ENCODE results near the gene GCAT. TPM values are rescaled to one million over a fixed set of nuclear protein-coding genes. Genes with fewer than 3 reads are reported as not detected.

The GCAT gene
- polyA plus RNA-seq, 3 donors = 0.56 to 1.9 (median 1.1) TPM

DNA sequence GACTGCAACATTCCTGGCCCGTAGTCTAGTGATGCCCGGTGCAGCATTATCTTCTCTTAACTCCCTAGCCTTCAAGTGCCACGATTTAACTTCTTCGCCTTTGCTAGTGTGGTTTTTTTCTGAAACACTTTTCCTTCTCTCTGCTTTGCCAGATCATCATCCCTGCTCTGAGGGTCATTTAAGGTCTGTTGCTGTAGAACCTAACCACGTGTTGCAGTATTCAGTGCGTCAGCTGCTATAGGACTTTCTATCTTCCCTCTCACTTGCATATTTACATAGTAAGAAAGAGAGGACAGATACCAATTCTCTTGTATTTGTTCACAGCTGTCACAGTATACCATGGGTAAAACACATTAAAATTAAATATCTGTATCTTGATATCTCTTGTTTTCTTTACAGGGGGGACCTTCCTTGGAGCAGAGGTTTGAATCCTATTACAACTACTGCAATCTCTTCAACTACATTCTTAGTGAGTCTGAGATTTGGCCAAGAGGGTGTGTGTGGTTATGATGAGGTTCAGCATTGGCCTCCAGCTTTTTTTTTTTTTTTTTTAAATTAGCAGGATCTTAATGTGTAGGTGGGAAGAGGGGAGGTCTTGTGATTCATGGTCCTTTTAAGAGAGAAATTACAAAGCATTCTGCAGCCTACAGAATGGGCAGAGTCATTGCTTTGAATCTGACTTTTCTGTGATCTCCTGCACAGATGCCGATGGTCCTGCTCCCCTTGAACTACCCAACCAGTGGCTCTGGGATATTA is 55.0 kb downstream of the GCAT start:
- peaks cover 53% of the 10 kb centered on the region for H4K20me1 ChIP-seq (ENCODE audit: insufficient read depth, low read length)
- H3K4me2 ChIP-seq (replicated peaks; ENCODE audit: extremely low read depth, low read length, poor library complexity, severe bottlenecking) = no peak overlapping the region
- Mint-ChIP-seq H3K27ac (no peak overlapping the region), H3K4me1 (no peaks in the 10 kb centered on the region), H3K27me3 (ENCODE audit: low read depth in 3 of 3) (no peaks in the 10 kb centered on the region), H3K36me3 (peaks cover 77 to 97% of the 10 kb centered on the region in 2 donors), H3K4me3 (no peak overlapping the region), H3K9me3 (no peaks in the 10 kb centered on the region)
- peaks cover 84 to 100% of the 10 kb centered on the region in 2 donors for H3K36me3 ChIP-seq (replicated peaks in 1 of 2; ENCODE audit: control insufficient read depth in 1 of 2, insufficient read depth in 2 of 2, low read length in 2 of 2)
- H3K9ac ChIP-seq (ENCODE audit: insufficient read depth, low read length, poor library complexity, severe bottlenecking) = no peak overlapping the region
- H3K79me2 ChIP-seq (ENCODE audit: insufficient read depth, low read length) = no peaks in the 10 kb centered on the region
- WGBS (ENCODE audit: insufficient coverage) = 100% methylated on average over 2 of the region's 7 CpGs
- no peak overlapping the region for H3K27ac ChIP-seq (ENCODE audit: low read depth in 1 of 2, low read length in 2 of 2)
- DNase-seq = no peak
- H2AFZ ChIP-seq (ENCODE audit: insufficient read depth, low read depth, low read length, poor library complexity, severe bottlenecking) = no peak overlapping the region
- no peaks in the 10 kb centered on the region for H3K27me3 ChIP-seq (ENCODE audit: control insufficient read depth in 2 of 2, insufficient read depth in 2 of 2, low read length in 2 of 2)
- TF ChIP-seq, protein P1, sequence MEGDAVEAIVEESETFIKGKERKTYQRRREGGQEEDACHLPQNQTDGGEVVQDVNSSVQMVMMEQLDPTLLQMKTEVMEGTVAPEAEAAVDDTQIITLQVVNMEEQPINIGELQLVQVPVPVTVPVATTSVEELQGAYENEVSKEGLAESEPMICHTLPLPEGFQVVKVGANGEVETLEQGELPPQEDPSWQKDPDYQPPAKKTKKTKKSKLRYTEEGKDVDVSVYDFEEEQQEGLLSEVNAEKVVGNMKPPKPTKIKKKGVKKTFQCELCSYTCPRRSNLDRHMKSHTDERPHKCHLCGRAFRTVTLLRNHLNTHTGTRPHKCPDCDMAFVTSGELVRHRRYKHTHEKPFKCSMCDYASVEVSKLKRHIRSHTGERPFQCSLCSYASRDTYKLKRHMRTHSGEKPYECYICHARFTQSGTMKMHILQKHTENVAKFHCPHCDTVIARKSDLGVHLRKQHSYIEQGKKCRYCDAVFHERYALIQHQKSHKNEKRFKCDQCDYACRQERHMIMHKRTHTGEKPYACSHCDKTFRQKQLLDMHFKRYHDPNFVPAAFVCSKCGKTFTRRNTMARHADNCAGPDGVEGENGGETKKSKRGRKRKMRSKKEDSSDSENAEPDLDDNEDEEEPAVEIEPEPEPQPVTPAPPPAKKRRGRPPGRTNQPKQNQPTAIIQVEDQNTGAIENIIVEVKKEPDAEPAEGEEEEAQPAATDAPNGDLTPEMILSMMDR (IDR thresholded peaks at IDR 0.05) = no peak
- H3K4me3 ChIP-seq (replicated peaks in 1 of 3; ENCODE audit: low read depth in 2 of 3, low read length in 3 of 3) = no peak overlapping the region
- no peaks in the 10 kb centered on the region for H3K9me3 ChIP-seq (replicated peaks in 1 of 2; ENCODE audit: control insufficient read depth in 1 of 2, insufficient read depth in 1 of 2, low read length in 2 of 2)
- H3K4me1 ChIP-seq (ENCODE audit: control insufficient read depth in 1 of 2, insufficient read depth in 2 of 2, low read length in 2 of 2) = no peaks in the 10 kb centered on the region
- intact Hi-C loops (cut with micrococcal nuclease) = loop anchor here (1.0 to 5.0 kb wide), 3 partner anchors 45 to 325 kb away; no protein-coding TSS in a partner anchor

DNA sequence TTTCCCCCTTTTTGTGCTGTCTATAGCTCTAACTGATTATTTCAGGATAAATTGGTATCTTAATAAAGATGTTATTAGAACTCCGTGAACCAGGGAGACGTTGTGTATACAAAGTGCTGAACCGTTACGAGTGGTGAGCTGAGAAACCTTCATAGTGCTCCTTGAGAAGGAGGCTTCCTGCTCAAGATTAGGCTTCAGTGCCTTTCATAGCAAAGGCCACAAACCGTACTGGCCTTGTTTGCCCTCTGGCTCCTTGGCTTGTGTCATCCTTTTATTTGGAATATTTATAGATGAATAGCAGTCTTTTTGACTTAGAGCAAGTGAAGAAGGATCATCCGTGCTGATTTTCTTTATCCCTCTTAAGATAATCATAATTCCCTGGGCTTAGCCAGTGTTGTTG is 57.8 kb downstream of the GCAT start:
- Mint-ChIP-seq H3K4me3 (no peak overlapping the region), H3K9me3 (no peaks in the 10 kb centered on the region), H3K27me3 (ENCODE audit: low read depth in 3 of 3) (no peaks in the 10 kb centered on the region), H3K36me3 (peaks cover 76 to 98% of the 10 kb centered on the region in 2 donors), H3K4me1 (no peaks in the 10 kb centered on the region), H3K27ac (peak overlapping the region in 1 of 7 donors; percentile 53)
- H3K36me3 ChIP-seq (replicated peaks in 1 of 2; ENCODE audit: control insufficient read depth in 1 of 2, insufficient read depth in 2 of 2, low read length in 2 of 2) = peaks cover 85 to 100% of the 10 kb centered on the region in 2 donors
- H3K4me3 ChIP-seq (replicated peaks in 1 of 3; ENCODE audit: low read depth in 2 of 3, low read length in 3 of 3) = no peak overlapping the region
- no peak overlapping the region for H3K9ac ChIP-seq (ENCODE audit: insufficient read depth, low read length, poor library complexity, severe bottlenecking)
- H3K4me1 ChIP-seq (ENCODE audit: control insufficient read depth in 1 of 2, insufficient read depth in 2 of 2, low read length in 2 of 2) = no peaks in the 10 kb centered on the region
- intact Hi-C loops (cut with micrococcal nuclease) = loop anchor here in 1 of 2 donors (1.0 kb wide), 1 partner anchor 48 kb away; no protein-coding TSS in a partner anchor
- H2AFZ ChIP-seq (ENCODE audit: insufficient read depth, low read depth, low read length, poor library complexity, severe bottlenecking) = no peak overlapping the region
- DNase-seq = no peak
- peaks cover 7% of the 10 kb centered on the region for H3K79me2 ChIP-seq (ENCODE audit: insufficient read depth, low read length)
- no peaks in the 10 kb centered on the region for H3K27me3 ChIP-seq (ENCODE audit: control insufficient read depth in 2 of 2, insufficient read depth in 2 of 2, low read length in 2 of 2)
- no peak overlapping the region for H3K4me2 ChIP-seq (replicated peaks; ENCODE audit: extremely low read depth, low read length, poor library complexity, severe bottlenecking)
- H4K20me1 ChIP-seq (ENCODE audit: insufficient read depth, low read length) = peaks cover 57% of the 10 kb centered on the region
- H3K9me3 ChIP-seq (replicated peaks in 1 of 2; ENCODE audit: control insufficient read depth in 1 of 2, insufficient read depth in 1 of 2, low read length in 2 of 2) = no peaks in the 10 kb centered on the region
- WGBS (ENCODE audit: insufficient coverage) = 100% methylated on average over 4 of the region's 6 CpGs
- TF ChIP-seq, protein P1 (IDR thresholded peaks at IDR 0.05) = no peak
- H3K27ac ChIP-seq (ENCODE audit: low read depth in 1 of 2, low read length in 2 of 2) = no peak overlapping the region

Small RNAs within 50 kb of the gene (small RNA-seq; reads per million reads assigned to genes)
- gene MIR659 (ENCODE audit: insufficient read length, low read depth) = not detected

Other genes with a start within 250 kb of the GCAT start
- gene CDC42EP1, start 247.5 kb upstream of the GCAT start, polyA plus RNA-seq = 10 to 100 TPM in 1 of 3 donors, 1 to 10 TPM in 2; 5.9 to 13.2 (median 8.5) TPM
- 100 to 1,000 TPM; 654 to 878 (median 865) TPM for gene LGALS2, start 227.8 kb upstream of the GCAT start, polyA plus RNA-seq
- gene GGA1, start 199.1 kb upstream of the GCAT start, polyA plus RNA-seq = 10 to 100 TPM; 19.8 to 91.0 (median 24.8) TPM
- gene SH3BP1, start 168.3 kb upstream of the GCAT start, polyA plus RNA-seq = 100 to 1,000 TPM in 1 of 3 donors, 10 to 100 TPM in 2; 20.0 to 214 (median 20.0) TPM
- gene PDXP, start 149.2 kb upstream of the GCAT start, polyA plus RNA-seq = 1 to 10 TPM; 1.0 to 4.7 (median 4.3) TPM
- gene LGALS1, start 132.3 kb upstream of the GCAT start, polyA plus RNA-seq = 1,000 to 10,000 TPM; 1,719 to 2,320 (median 1,844) TPM
- gene NOL12, start 121.6 kb upstream of the GCAT start, polyA plus RNA-seq = 10 to 100 TPM; 47.3 to 52.0 (median 49.2) TPM
- 10 to 100 TPM; 43.0 to 46.6 (median 44.7) TPM for gene TRIOBP, start 110.9 kb upstream of the GCAT start, polyA plus RNA-seq
- not detected for gene GALR3, start 15.4 kb downstream of the GCAT start, polyA plus RNA-seq
- 10 to 100 TPM in 1 of 3 donors, 1 to 10 TPM in 2; 7.4 to 20.6 (median 9.5) TPM for gene ANKRD54, start 36.4 kb downstream of the GCAT start, polyA plus RNA-seq
- 100 to 1,000 TPM; 209 to 503 (median 246) TPM for gene EIF3L, start 41.5 kb downstream of the GCAT start, polyA plus RNA-seq
- gene MICALL1, start 98.4 kb downstream of the GCAT start, polyA plus RNA-seq = 1 to 10 TPM in 2 of 3 donors, under 1 TPM in 1; 0.51 to 7.0 (median 1.3) TPM
- not detected for gene C22orf23, start 145.7 kb downstream of the GCAT start, polyA plus RNA-seq
- 100 to 1,000 TPM in 2 of 3 donors, 10 to 100 TPM in 1; 45.4 to 182 (median 143) TPM for gene POLR2F, start 145.8 kb downstream of the GCAT start, polyA plus RNA-seq
- gene SOX10, start 176.6 kb downstream of the GCAT start, polyA plus RNA-seq = not detected
- gene PICK1, start 249.5 kb downstream of the GCAT start, polyA plus RNA-seq = 10 to 100 TPM in 1 of 3 donors, 1 to 10 TPM in 2; 6.4 to 16.9 (median 7.2) TPM